Measurements from ENCODE around the gene COL16A1. TPM values are rescaled to one million over a fixed set of nuclear protein-coding genes. Genes with fewer than 3 reads are reported as not detected.

Gene COL16A1
- total RNA-seq, 1 donor from 2014 or later: 12.7 TPM

DNA sequence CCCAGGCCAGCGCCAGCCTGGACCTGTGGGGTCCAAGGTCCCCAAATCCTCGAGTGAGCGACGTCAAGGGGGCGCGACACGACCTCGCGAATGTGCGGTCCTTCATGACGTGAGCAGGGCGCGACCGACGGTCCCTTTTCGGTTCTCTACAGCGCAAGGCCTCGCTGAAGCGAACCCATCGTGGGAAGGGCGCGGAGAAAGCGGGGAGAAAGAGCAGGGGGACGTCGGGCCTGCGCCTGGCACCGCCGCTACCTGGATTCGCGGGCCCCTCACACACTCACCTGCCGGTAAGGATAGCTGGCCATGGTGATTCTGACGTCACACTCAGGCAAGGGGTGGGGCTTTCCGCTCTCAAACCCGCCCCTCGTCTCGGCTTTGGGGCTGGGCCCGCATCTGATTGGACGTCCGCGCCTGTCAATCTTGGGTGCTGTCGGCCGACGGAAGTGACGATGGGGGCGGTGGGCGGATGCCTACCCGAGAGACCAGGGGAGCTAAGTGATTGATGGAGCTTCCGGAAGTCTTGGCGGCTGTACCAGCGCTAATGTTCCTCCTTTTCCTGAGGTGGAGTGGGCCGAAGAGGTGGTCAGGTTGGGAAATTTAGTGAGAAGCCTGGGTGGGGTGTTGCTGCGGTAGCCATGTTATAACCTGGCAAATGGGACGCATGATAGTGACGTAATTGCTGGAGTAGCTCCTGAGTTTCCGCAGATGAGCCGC lies 59.1 kb downstream of the COL16A1 start, which contains the start of gene PEF1:
TSS of gene PEF1 (minus strand) at position 317 of the 714 bp plus-strand sequence. CDS start at position 305, 12 bp downstream.
- peak; percentile 99 for DNase-seq (ENCODE audit: missing footprints)
- ATAC-seq: peak; percentile 96
- intact Hi-C loops (cut with DNase I): no loop called here

- intact Hi-C loops (cut with DNase I): no loop called here
- DNase-seq (ENCODE audit: missing footprints) (no peak), ATAC-seq (no peak)
These were observed 59.7 kb downstream of the COL16A1 start for GRCh38 chr1:31643976-31644559.

- no peak for ATAC-seq
- no peak for DNase-seq (ENCODE audit: missing footprints)
- intact Hi-C loops (cut with DNase I): no loop called here
These were observed 60.9 kb downstream of the COL16A1 start for GRCh38 chr1:31642897-31643296.

GRCh38 chr1:31642366-31642765 lies 61.5 kb downstream of the COL16A1 start:
- DNase-seq (ENCODE audit: missing footprints) (no peak), ATAC-seq (no peak)
- intact Hi-C loops (cut with DNase I): no loop called here

GRCh38 chr1:31640964-31641363 lies 62.9 kb downstream of the COL16A1 start:
- intact Hi-C loops (cut with DNase I): no loop called here
- ATAC-seq (no peak), DNase-seq (ENCODE audit: missing footprints) (no peak)

DNA sequence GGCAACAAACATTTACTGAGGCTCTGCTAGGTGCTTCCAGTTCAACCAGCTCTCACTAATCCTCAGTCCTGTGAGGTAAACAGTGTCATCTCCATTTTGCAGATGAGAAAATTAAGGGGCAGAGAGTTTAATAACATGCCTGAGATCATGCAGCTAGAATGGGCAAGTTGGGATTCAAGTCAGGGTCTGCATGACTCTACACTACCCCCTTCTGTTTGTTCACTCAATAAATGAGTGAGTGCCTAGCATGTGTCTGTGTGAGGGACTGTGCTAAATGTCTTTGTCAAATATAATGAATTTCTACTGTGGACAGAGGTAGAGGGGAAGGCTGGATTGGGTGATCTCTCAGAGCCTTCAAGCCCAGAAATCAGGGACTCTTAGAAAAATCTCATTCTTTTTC lies 63.6 kb downstream of the COL16A1 start:
- ATAC-seq (no peak), DNase-seq (ENCODE audit: missing footprints) (no peak)
- intact Hi-C loops (cut with DNase I): no loop called here

DNA sequence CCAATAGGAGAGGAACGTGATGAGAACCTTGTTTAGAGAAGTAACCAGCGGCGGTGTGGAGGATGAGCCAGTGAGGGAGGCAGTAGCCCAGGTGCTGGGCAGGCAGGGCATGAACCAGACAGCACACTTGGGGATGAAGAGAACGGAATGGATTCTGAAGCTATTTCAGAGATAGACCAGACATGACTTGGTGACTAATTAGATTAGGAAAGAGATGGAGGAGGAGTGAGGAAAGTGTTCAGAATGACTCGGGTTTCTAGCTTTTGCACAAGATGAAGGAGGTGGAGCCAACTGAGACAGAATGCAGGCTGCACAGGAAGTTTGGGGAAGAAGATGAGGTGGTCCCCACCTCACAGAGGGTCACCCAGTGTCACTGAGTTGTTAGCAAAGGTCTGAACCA lies 64.3 kb downstream of the COL16A1 start:
- intact Hi-C loops (cut with DNase I): no loop called here
- ATAC-seq (no peak), DNase-seq (ENCODE audit: missing footprints) (no peak)

- DNase-seq (ENCODE audit: missing footprints): no peak
- intact Hi-C loops (cut with DNase I): no loop called here
- no peak for ATAC-seq
These were observed 65.7 kb downstream of the COL16A1 start for GRCh38 chr1:31637915-31638673.

GRCh38 chr1:31633117-31633516 lies 70.7 kb downstream of the COL16A1 start:
- no peak for DNase-seq (ENCODE audit: missing footprints)
- no peak for ATAC-seq
- intact Hi-C loops (cut with DNase I): no loop called here

DNA sequence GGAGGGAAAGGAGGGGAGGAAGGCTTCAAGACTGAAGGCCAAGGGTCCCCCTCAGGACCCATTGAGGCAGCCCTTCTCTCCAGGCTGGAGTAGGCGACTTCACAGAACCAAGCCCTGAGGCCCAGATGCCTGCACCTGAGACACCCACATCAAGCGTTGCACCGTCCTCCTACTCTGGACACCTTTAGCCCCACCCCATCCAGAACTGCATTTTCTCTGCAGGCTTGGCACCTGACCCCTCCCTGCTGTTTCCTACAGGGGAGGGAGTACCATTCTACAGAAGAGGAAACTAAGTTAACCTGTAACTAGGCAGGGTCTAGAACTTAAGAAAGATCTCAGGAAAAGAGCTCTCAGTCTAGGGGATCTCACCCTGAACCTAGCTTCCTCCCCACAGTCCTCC lies 71.2 kb downstream of the COL16A1 start:
- ATAC-seq (no peak), DNase-seq (ENCODE audit: missing footprints) (no peak)
- intact Hi-C loops (cut with DNase I): no loop called here

GRCh38 chr1:31628931-31629556 lies 74.8 kb downstream of the COL16A1 start:
- DNase-seq (ENCODE audit: missing footprints) (no peak), ATAC-seq (no peak)
- intact Hi-C loops (cut with DNase I): loop anchor here (5.0 kb wide), 1 partner anchor 47 kb away; no protein-coding TSS in a partner anchor

GRCh38 chr1:31627930-31628559 lies 75.8 kb downstream of the COL16A1 start:
- ATAC-seq (peak; percentile 82), DNase-seq (ENCODE audit: missing footprints) (peak; percentile 79)
- intact Hi-C loops (cut with DNase I): loop anchor here (2.0 to 5.0 kb wide), 2 partner anchors 46 to 59 kb away; no protein-coding TSS in a partner anchor

DNA sequence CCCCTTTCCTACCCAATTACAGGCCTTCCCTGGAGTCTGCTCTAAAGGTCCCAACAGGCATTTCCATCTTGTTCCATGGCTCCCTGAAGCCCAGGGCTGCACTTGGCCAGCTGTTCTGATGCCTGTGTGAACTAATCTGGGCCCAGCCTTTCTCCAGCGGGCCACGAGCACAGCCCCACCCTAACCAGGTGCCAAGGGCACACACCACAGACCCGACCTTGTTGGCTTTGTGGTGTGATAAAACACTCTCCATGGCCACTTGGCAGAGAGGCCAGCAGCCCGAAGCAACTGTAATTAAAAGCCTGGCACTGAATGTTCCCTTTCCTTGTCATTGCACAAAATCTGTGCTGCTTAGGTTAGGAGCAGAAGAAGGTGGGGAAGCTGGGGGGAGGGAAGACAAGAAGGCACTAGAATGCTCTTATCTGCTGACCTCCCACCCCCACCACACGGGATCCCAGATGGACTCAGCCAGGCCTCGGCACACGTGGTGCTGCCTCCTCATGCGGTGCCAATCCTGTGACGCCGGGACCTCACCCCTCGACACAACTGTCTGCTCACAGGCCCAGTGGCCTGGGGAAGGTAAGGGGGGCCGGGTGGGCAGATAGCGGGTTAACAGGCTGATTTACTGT lies 76.4 kb downstream of the COL16A1 start:
- ATAC-seq (peak; percentile 76), DNase-seq (ENCODE audit: missing footprints) (peak; percentile 82)
- intact Hi-C loops (cut with DNase I): loop anchor here (2.0 to 5.0 kb wide), 2 partner anchors 45 to 59 kb away; no protein-coding TSS in a partner anchor

GRCh38 chr1:31626223-31627207 lies 77.3 kb downstream of the COL16A1 start:
- no peak for ATAC-seq
- DNase-seq (ENCODE audit: missing footprints): no peak
- intact Hi-C loops (cut with DNase I): loop anchor here (2.0 to 5.0 kb wide), 2 partner anchors 44 to 58 kb away; no protein-coding TSS in a partner anchor

GRCh38 chr1:31625561-31626222 lies 78.1 kb downstream of the COL16A1 start:
- ATAC-seq (no peak), DNase-seq (ENCODE audit: missing footprints) (no peak)
- intact Hi-C loops (cut with DNase I): loop anchor here (2.0 to 5.0 kb wide), 2 partner anchors 43 to 57 kb away; no protein-coding TSS in a partner anchor

DNA sequence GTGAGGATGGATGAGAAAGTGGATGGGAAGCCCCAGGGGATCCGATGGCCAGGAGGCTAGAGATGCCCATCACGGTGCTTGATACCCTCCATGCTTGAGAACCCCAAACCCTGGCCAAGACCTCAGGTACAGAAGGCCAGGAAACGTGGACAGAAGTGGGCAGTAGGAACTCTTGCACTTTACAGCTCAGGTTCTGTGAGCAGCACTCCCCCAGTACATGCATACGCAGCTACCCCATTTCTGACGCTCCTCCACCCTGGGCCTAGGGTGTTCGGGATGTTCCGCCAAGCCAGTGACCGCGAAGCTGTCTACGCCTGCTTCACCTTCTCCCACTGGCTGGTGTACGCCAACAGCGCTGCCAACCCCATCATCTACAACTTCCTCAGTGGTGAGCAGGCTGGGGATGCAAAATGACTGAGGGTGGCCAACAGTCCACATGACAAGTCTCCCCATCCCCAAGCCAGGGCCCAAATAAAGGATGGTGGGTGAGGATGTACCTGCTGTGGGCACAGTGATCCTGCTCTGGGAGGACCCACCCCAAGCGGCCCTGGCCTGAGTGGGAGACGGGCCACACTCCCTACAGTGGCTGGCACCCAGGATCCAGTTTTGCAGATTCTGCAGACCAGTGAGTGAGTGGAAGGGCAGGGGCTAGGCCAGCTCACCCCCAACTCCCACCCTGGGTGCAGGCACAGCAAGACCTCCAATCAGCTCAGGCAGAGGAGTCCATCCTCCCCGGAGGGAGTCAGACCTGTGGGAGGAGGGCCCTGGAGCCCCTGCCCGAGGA lies 78.9 kb downstream of the COL16A1 start:
- intact Hi-C loops (cut with DNase I): loop anchor here (5.0 kb wide), 1 partner anchor 43 kb away; no protein-coding TSS in a partner anchor
- DNase-seq (ENCODE audit: missing footprints) (no peak), ATAC-seq (no peak)

Measured in Right ventricle myocardium inferior (tissue), 1 donor.